WI38 (cell line): ENCODE results near the gene PPP2R5D.

Experiments
- H3K4me3 ChIP-seq: 2 replicates; pipeline ENCODE4 v1.5.1; 2011; ENCODE audit warnings: low read depth, mild to moderate bottlenecking, control low read depth, low read length
- CTCF ChIP-seq: IDR thresholded peaks from 2 replicates; pipeline ENCODE4 v1.5.1; 2012; ENCODE audit warnings: low read depth, mild to moderate bottlenecking, control low read depth, low read length

Gene PPP2R5D

GRCh38 chr6:43016943-43017334, 32.6 kb downstream of the PPP2R5D start:
- no peak for TF ChIP-seq CTCF
- no peak overlapping the region for H3K4me3 ChIP-seq

DNA sequence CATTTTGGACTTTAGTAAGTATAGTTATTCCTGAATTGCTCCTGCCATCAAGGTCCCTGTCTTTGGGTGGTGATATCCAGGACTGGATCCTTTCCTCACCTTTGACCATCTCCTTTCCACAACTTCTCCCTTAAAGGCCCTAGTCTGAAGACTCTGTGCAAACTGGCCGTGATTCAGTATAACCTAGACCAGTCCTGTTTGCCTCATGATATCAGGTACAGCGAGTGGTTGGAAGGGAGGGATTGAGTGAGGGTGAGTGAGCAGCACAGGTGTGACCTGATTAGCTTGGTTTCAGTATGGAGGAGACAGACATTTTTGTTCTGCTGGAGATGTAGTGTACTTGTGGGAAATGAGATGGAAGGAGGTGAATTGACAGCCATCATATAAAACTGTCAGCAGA, 34.8 kb downstream of the PPP2R5D start:
- TF ChIP-seq CTCF: no peak
- H3K4me3 ChIP-seq: no peak overlapping the region

DNA sequence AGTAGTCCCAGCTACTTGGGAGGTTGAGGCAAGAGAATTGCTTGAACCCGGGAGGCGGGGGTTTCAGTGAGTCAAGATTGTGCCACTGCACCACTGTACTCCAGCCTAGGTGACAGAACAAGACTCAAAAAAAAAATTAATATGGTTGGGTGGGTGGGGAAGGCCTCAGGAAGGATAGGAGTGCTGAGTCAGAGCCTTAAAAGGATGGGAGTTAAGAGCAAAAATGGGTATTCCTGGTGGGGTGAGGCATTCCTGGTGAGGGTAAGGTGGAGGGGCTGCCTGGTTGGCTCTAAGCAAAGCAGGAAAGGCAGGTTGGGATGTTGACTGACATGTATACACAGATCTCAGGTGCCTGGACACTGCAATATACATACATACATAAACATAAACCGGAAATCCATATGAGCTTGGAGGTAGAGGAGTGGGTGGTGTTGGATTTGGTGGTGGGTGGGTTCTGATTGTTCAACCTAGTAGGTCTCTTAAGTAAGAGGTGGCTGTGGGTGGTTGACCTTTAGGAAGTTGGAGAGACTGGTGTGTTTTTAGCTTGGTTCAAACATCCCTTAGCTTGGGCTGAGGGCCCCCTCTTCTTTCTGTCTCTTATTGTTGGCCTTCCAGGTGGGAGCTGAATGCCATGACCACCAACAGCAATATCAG, 35.8 kb downstream of the PPP2R5D start:
- no peak for TF ChIP-seq CTCF
- H3K4me3 ChIP-seq: no peak overlapping the region

DNA sequence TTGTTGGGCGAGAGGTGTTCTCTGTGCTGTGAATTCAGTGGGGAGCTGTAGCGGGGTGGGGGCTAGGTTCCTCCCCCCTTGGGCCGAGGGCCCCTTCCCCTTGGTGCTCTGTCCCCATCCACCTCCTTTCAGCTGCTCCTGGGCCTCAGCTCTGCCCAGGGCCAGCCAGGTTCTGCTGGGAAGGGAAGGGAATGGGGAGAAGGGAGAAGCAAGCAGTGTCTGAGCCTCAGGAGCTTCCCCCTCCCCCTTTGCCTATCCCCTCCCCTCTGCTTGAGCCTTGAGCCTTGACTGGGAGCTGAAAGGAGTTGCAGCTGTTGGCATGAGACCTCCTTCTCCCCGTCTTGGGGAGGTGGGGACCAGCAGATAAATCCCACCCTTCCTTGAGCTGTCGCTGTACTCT, 36.5 kb downstream of the PPP2R5D start:
- peak overlapping the region; percentile 97 for H3K4me3 ChIP-seq

DNA sequence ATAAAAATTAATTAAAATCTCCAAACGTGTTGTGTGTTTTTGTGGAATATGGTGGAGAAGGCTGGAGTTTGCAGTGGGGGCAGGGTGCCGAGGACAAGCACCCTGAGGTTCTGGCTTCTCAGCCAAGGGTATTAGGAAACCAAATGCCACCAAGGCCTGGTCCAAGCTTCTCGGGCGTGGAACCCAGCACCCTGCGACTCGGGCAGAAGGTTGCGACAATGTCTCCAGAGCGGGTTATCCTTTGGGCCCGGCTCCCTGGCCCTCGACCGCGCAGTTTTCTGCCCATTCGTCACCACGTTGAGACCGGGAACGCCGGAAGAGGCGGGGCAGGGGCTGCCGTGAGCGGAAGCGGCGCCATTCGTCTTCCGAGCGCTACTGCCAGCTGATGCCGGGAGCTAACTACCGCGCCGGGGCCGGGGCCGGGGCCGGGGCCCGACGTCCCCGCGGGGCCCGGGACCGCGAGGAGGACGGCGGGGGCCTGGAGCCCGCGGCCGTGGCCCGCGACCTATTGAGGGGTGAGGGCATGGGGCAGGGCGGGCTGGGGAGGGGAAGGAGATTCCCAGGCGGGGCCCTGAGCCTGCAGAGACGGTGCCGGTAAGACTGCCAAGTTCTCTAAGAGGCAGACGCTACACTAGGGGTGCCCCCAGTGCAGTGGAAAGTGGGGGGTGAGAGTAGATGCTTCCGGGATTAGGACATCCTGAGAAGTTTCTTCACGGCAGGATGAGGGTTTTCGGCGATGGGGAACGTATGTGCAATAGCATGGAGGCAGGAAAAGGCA, 37.1 kb downstream of the PPP2R5D start, which contains the start of gene RRP36:
Gene RRP36, plus strand, starts transcription at position 354 of the 778 bp plus-strand sequence. Its CDS starts 32 bp downstream, at position 386.
- peak within 1 kb of the TSS; percentile 97 for H3K4me3 ChIP-seq
- no peak for TF ChIP-seq CTCF

More for the DNA sequence above, 36.5 kb downstream of the PPP2R5D start:
- TF ChIP-seq CTCF: no peak

GRCh38 chr6:43024436-43024835, 40.1 kb downstream of the PPP2R5D start:
- no peak for TF ChIP-seq CTCF
- no peak overlapping the region for H3K4me3 ChIP-seq

GRCh38 chr6:43026365-43026764, 42.0 kb downstream of the PPP2R5D start:
- TF ChIP-seq CTCF: no peak

More at GRCh38 chr6:43026365-43026764, 42.0 kb downstream of the PPP2R5D start:
- H3K4me3 ChIP-seq: no peak overlapping the region
